GM12892 (cell line): ENCODE measurements around the gene ANKRD52.

Experiments
- POLR2A ChIP-seq: IDR thresholded peaks from 2 replicates; pipeline ENCODE4 v1.6.1; 2011; ENCODE audit warnings: low read depth, low read length, control low read depth
- POLR2AphosphoS5 ChIP-seq: IDR thresholded peaks from 2 replicates; pipeline ENCODE4 v1.6.1; 2011; ENCODE audit warnings: low read depth, low read length, control low read depth
- TAF1 ChIP-seq: IDR thresholded peaks from 2 replicates; pipeline ENCODE4 v1.6.1; 2011; ENCODE audit warnings: low read depth, mild to moderate bottlenecking, control low read depth, low read length, borderline replicate concordance

DNA sequence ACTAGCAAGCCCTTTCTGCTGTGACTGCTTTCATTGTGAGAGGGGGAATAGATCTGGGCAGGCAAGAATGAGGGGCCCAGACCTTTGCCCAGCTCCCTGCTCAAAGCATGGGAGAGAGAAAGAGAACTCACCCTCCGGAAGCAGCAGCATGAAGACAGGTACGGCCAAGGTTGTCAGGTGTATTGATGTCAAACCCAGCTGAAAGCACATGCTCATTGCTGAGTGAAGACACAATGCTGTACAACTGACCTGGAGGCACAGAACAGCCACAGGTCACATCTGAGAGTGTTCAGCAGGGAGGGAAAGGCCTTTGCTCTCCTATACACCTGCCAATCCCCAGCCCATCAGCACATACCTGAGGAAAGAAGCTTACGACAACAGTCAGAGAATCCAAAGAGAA lies 5.5 kb downstream of the ANKRD52 start:
- TF ChIP-seq POLR2A = no peak
- no peak for TF ChIP-seq POLR2AphosphoS5
- no peak for TF ChIP-seq TAF1
